K562 (cell line): ENCODE results near the gene BDKRB2. TPM values are rescaled to one million over a fixed set of nuclear protein-coding genes. Genes with fewer than 3 reads are reported as not detected.

Source experiments
- ATAC-seq: fragments of 200-7000 bp; cut with Tn5 transposase; 3 replicates; pipeline ENCODE4 v1.9.1; 2020; ENCODE audit warnings: moderate library complexity
- BruUV-seq: library from RNA; stranded (reverse); fragments of 400-500 nt; replicated peaks from 2 replicates; lab custom pipeline; 2021; lab: Mats Ljungman, UMichigan
- CTCF ChIA-PET: fragments of 300-600 bp; formaldehyde crosslinking; extraction: SDS; loops from one replicate; lab custom pipeline; 2021; ENCODE audit warnings: low intra/inter-chr PET ratio; lab: Yijun Ruan, JAX
- POLR2A ChIA-PET: fragments of 300-600, 350-650 bp; sonication (Branson Sonifier 250); formaldehyde crosslinking; extraction: SDS; loops from one replicate; lab custom pipeline; 2021; ENCODE audit warnings: antibody characterized with exemption, inconsistent platforms; lab: Yijun Ruan, JAX
- DNase-seq, 4 experiments: peaks; one replicate each; pipeline versions ENCODE4 v3.0.0 to v3.0.0-alpha.2; 2011 to 2018; ENCODE audit warnings: low spot score in 3 of 4, mixed read lengths in 3 of 4; ENCODE audit errors: extremely low read depth in 1 of 4
- FAIRE-seq: peaks from 2 replicates; lab custom pipeline; 2011; peaks lifted over from hg19 to GRCh38; lab: Jason Lieb, UNC
- H2AFZ ChIP-seq: 2 replicates; pipeline ENCODE4 v1.6.0; 2011; ENCODE audit warnings: low read depth, low read length, control low read depth, inconsistent platforms
- H3K27ac ChIP-seq: fragments of 200-600 bp; 3 replicates; pipeline ENCODE4 v1.8.0; 2011; ENCODE audit warnings: low read depth, mild to moderate bottlenecking, control low read depth, inconsistent platforms, low read length, moderate library complexity, mixed read lengths; ENCODE audit errors: extremely low read depth
- H3K27me3 ChIP-seq, 2 experiments: fragments of 300-600 bp in 1 of 2; 2 replicates in 1 of 2; 3 replicates in 1 of 2; pipeline versions ENCODE4 v1.6.0 to v1.8.0; 2011; ENCODE audit warnings: inconsistent platforms in 2 of 2, low read length in 2 of 2, mild to moderate bottlenecking in 1 of 2, mixed read lengths in 1 of 2, moderate library complexity in 1 of 2; ENCODE audit not compliant: control insufficient read depth in 2 of 2, insufficient read depth in 2 of 2
- H3K36me3 ChIP-seq: fragments of 300-600 bp; 3 replicates; pipeline ENCODE4 v1.8.0; 2011; ENCODE audit warnings: mild to moderate bottlenecking, low read length, inconsistent platforms; ENCODE audit not compliant: control insufficient read depth, insufficient read depth
- H3K4me1 ChIP-seq, 2 experiments: fragments of 200-600 bp in 1 of 2; replicated peaks in 1 of 2; 2 replicates in 1 of 2; 3 replicates in 1 of 2; pipeline versions ENCODE4 v1.5.1 to v1.8.0; 2011; ENCODE audit warnings: inconsistent platforms in 2 of 2, low read length in 2 of 2, mild to moderate bottlenecking in 1 of 2, mixed read lengths in 1 of 2, moderate library complexity in 1 of 2; ENCODE audit not compliant: control insufficient read depth in 2 of 2, insufficient read depth in 2 of 2
- H3K4me2 ChIP-seq: 2 replicates; pipeline ENCODE4 v1.6.1; 2011; ENCODE audit warnings: low read length, control low read depth, inconsistent platforms, mixed read lengths; ENCODE audit not compliant: insufficient read depth
- H3K4me3 ChIP-seq: fragments of 200-600 bp; sonication (generic), shearing (Covaris generic); 2 replicates; pipeline ENCODE4 v1.5.1; 2016; ENCODE audit warnings: control low read depth, inconsistent platforms
- H3K79me2 ChIP-seq: fragments of 200-600 bp; 3 replicates; pipeline ENCODE4 v1.8.0; 2011; ENCODE audit warnings: low read length, inconsistent platforms; ENCODE audit not compliant: control insufficient read depth, insufficient read depth
- H3K9ac ChIP-seq, 2 experiments: 2 replicates each; pipeline versions ENCODE4 v1.6.0 to v1.6.1; 2011; ENCODE audit warnings: low read depth in 2 of 2, low read length in 2 of 2, control low read depth in 1 of 2, inconsistent platforms in 1 of 2, mild to moderate bottlenecking in 1 of 2, mixed read lengths in 1 of 2; ENCODE audit not compliant: insufficient read depth in 1 of 2
- H3K9me1 ChIP-seq: one replicate; pipeline ENCODE4 v1.6.0; 2011; ENCODE audit warnings: inconsistent platforms, mild to moderate bottlenecking, low read length, moderate library complexity; ENCODE audit not compliant: control insufficient read depth, insufficient read depth
- H3K9me3 ChIP-seq: replicated peaks from 2 replicates; pipeline ENCODE4 v1.5.1; 2011; ENCODE audit warnings: low read depth, low read length, inconsistent platforms; ENCODE audit not compliant: control insufficient read depth, insufficient read depth
- H4K20me1 ChIP-seq: replicated peaks from 2 replicates; pipeline ENCODE4 v1.6.1; 2011; ENCODE audit warnings: low read length, inconsistent platforms, mixed read lengths; ENCODE audit not compliant: control insufficient read depth, insufficient read depth
- E2F6 ChIP-seq, 2 experiments: IDR thresholded peaks; 2 replicates each; pipeline ENCODE4 v1.6.1; 2011; ENCODE audit warnings: borderline replicate concordance in 1 of 2, control low read depth in 1 of 2, low read depth in 1 of 2, low read length in 1 of 2, mild to moderate bottlenecking in 1 of 2, mixed read lengths in 1 of 2, moderate library complexity in 1 of 2; ENCODE audit not compliant: insufficient read depth in 1 of 2, insufficient read length in 1 of 2, poor library complexity in 1 of 2, severe bottlenecking in 1 of 2; ENCODE audit errors: extremely low read depth in 1 of 2
- ELF1 ChIP-seq: fragments of 200-800 bp; sonication (Bioruptor generic); IDR thresholded peaks from 2 replicates; pipeline ENCODE4 v1.6.1; 2016; ENCODE audit warnings: missing genetic modification characterization, missing compliant biosample characterization
- EP400 ChIP-seq: fragments of 450-650 bp; IDR thresholded peaks from 2 replicates; pipeline ENCODE4 v1.6.1; 2017; ENCODE audit warnings: antibody characterized with exemption, mild to moderate bottlenecking, moderate library complexity
- GTF3C2 ChIP-seq: IDR thresholded peaks from 3 replicates; pipeline ENCODE4 v1.6.1; 2011; ENCODE audit warnings: borderline replicate concordance, mild to moderate bottlenecking, moderate library complexity; ENCODE audit not compliant: insufficient read length; ENCODE audit errors: extremely low read depth
- ID3 ChIP-seq, 2 experiments: fragments of 250-450 bp in 1 of 2; fragments of 450-650 bp in 1 of 2; sonication (Bioruptor Pico) in 1 of 2; IDR thresholded peaks; 2 replicates each; pipeline versions ENCODE4 v1.6.1 to v1.8.0; 2016 to 2021; ENCODE audit warnings: mild to moderate bottlenecking in 2 of 2, moderate library complexity in 2 of 2, missing compliant biosample characterization in 1 of 2, missing genetic modification characterization in 1 of 2
- KDM2B ChIP-seq: fragments of 250-450 bp; sonication (Bioruptor Pico); IDR thresholded peaks from 2 replicates; pipeline ENCODE4 v1.8.0; 2021; ENCODE audit warnings: mild to moderate bottlenecking, moderate library complexity
- LCOR ChIP-seq: sonication (generic); formaldehyde crosslinking; IDR thresholded peaks from 2 replicates; pipeline ENCODE4 v1.8.0; 2022; ENCODE audit warnings: mild to moderate bottlenecking, missing genetic modification reagents
- MEF2D ChIP-seq: conservative IDR thresholded peaks from 2 replicates; pipeline ENCODE4 v1.6.1; 2016; ENCODE audit warnings: low read depth, missing genetic modification characterization, missing compliant biosample characterization
- NCOR1 ChIP-seq: fragments of 450-650 bp; IDR thresholded peaks from 2 replicates; pipeline ENCODE4 v1.6.1; 2016; ENCODE audit warnings: mild to moderate bottlenecking, moderate library complexity
- TGIF2 ChIP-seq: sonication (generic); formaldehyde crosslinking; IDR thresholded peaks from 2 replicates; pipeline ENCODE4 v1.8.1; 2022; ENCODE audit warnings: mild to moderate bottlenecking, missing genetic modification reagents, moderate library complexity
- ZBTB43 ChIP-seq: sonication (generic); formaldehyde crosslinking; IDR thresholded peaks from 2 replicates; pipeline ENCODE4 v1.8.0; 2023; ENCODE audit warnings: mild to moderate bottlenecking, missing genetic modification reagents
- ZNF512 ChIP-seq: IDR thresholded peaks from 2 replicates; pipeline ENCODE4 v1.6.1; 2016; ENCODE audit warnings: missing genetic modification characterization, missing compliant biosample characterization
- ZSCAN29 ChIP-seq: fragments of 450-650 bp; IDR thresholded peaks from 2 replicates; pipeline ENCODE4 v1.6.1; 2017
- WGBS: fragments of 100-300 bp; shearing (Covaris generic); methylation state at CpG from one replicate; pipeline ENCODE4 v1.1.6; 2016; ENCODE audit warnings: low coverage, mixed read lengths; ENCODE audit not compliant: insufficient coverage; ENCODE audit errors: missing lambda C conversion rate; 5-methylcytosine and 5-hydroxymethylcytosine counted together
- in situ Hi-C: fragments of 300-500 bp; cut with MboI; formaldehyde crosslinking; loops from 4 replicates; pipeline ENCODE4 v1.15.0; 2018; ENCODE audit warnings: inconsistent platforms, mixed read lengths
- intact Hi-C: fragments of 100-400 bp; cut with micrococcal nuclease; formaldehyde crosslinking; loops from 2 replicates; pipeline ENCODE4 v1.14.2; 2022
- polyA plus RNA-seq, 8 experiments: library from polyadenylated mRNA; depleted of rRNA in 4 of 8; stranded (reverse) in 5 of 8; unstranded in 3 of 8; fragments of >200 nt; fragmentation: Nextera tagmentation in 2 of 8; fragmentation: Illumina TruSeq in 1 of 8; extraction: Ambion mirVana in 2 of 8; extraction: Trizol in 1 of 8; gene quantifications; 2 replicates each; pipeline versions ENCODE4 v1.2.1 to v1.2.3, GENCODE V29; 2011 to 2014; ENCODE audit warnings: inconsistent platforms in 1 of 8, missing spikeins in 1 of 8
- total RNA-seq, 7 experiments: library from RNA; depleted of rRNA in 6 of 7; stranded (reverse); fragments of >200 nt in 6 of 7; fragmentation: Illumina TruSeq in 2 of 7; extraction: Trizol in 2 of 7; gene quantifications; 2 replicates each; pipeline versions ENCODE4 v1.2.1 to v1.2.3, GENCODE V29; 2011 to 2021; ENCODE audit warnings: low replicate concordance in 1 of 7

BDKRB2 gene
- total and polyA plus RNA-seq, 9 of the 15 experiments (the other 6 are each of a cell fraction or from before 2014, with no cell fraction given): 0.02 TPM; not detected in 8

- TF ChIP-seq E2F6 (IDR thresholded peaks at IDR 0.05; ENCODE audit: borderline replicate concordance in 1 of 2, extremely low read depth in 1 of 2, insufficient read depth in 1 of 2, insufficient read length in 1 of 2, low read depth in 1 of 2, low read length in 1 of 2, poor library complexity in 1 of 2, severe bottlenecking in 1 of 2) (no peak), ZNF512 (no peak), ELF1 (tag) (no peak), ZSCAN29 (no peak)
These were observed 7.5 kb downstream of the BDKRB2 start (continued) for GRCh38 chr14:96212140-96212539.

GRCh38 chr14:96212896-96213295, 8.3 kb downstream of the BDKRB2 start:
- FAIRE-seq: no peak
- Histone ChIP-seq H3K27ac (no peak overlapping the region), H3K4me1 (no peaks in the 10 kb centered on the region), H3K79me2 (no peaks in the 10 kb centered on the region), H3K27me3 (peaks cover 3 to 34% of the 10 kb centered on the region in 2 experiments; a peak in 4 of 5 replicates), H4K20me1 (no peaks in the 10 kb centered on the region; the same call in 1 of the 2 replicates), H2AFZ (no peak overlapping the region), H3K9me1 (no peaks in the 10 kb centered on the region), H3K9ac (no peak overlapping the region), H3K4me2 (no peak overlapping the region), H3K36me3 (no peaks in the 10 kb centered on the region), H3K9me3 (no peaks in the 10 kb centered on the region), H3K4me3 (no peak overlapping the region)
- BruUV-seq: no TSS peak
- 0% methylated on average over 4 of the region's 4 CpGs for WGBS
- no peak for ATAC-seq
- intact Hi-C loops (no loop called here), in situ Hi-C loops (no loop called here)
- DNase-seq: no peak
- CTCF ChIA-PET: no interaction called here
- POLR2A ChIA-PET: interaction anchor here (0.6 kb wide), 1 partner anchor 57 kb away, joined by 3 read pairs; no protein-coding TSS in a partner anchor
- no peak for TF ChIP-seq EP400
- no peak for TF ChIP-seq ID3 (CRISPR knock-in tag; IDR thresholded peaks at IDR 0.05)
- no peak for TF ChIP-seq ID3 (tag; IDR thresholded peaks at IDR 0.05)
- no peak for TF ChIP-seq NCOR1
- TF ChIP-seq MEF2D: no peak
- no peak for TF ChIP-seq LCOR
- TF ChIP-seq KDM2B (CRISPR knock-in tag): no peak
- no peak for TF ChIP-seq ZBTB43
- TF ChIP-seq GTF3C2: no peak
- no peak for TF ChIP-seq TGIF2 (CRISPR knock-in tag)
